ENCODE results near the gene PPP1R3C. TPM values are rescaled to one million over a fixed set of nuclear protein-coding genes. Genes with fewer than 3 reads are reported as not detected.

The PPP1R3C gene
- total and polyA plus RNA-seq, 7 donors: 38.5 to 359 (median 111) TPM

DNA sequence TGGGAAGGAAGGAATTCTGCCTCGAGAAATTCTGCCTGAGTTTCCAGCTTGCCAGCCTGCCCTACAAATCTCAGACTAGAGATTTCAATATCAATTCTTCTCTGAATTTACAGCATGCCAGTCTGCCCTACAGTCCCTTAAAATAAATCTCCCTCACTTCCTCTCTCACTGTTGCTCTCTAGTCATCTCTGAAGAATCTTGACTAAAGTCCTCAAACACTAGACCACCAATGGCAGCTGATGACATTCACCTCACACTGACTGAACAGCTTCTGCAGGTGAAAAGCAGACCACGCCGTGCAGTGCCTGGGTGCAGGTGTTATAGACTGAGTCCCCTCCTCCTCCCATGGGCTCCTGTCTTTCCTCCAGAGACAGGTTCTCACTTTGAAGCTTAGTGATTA, 30.4 kb downstream of the PPP1R3C start:
- Histone ChIP-seq H3K27me3 (ENCODE audit: insufficient read depth in 3 of 3, low read length in 2 of 3) (no peaks in the 10 kb centered on the region), H3K4me3 (no peak overlapping the region), H3K27ac (peak overlapping the region; percentile 95), H3K36me3 (ENCODE audit: insufficient read depth in 1 of 2, low read depth in 1 of 2) (no peaks in the 10 kb centered on the region), H3K4me1 (peaks cover 55% of the 10 kb centered on the region), H3K9me3 (peaks cover 3% of the 10 kb centered on the region)
- WGBS, 3 donors: 90 to 92% (median 90%) methylated on average over 3 of the region's 3 CpGs
- DNase-seq (no peak), ATAC-seq (no peak)
- TF ChIP-seq, protein P1, sequence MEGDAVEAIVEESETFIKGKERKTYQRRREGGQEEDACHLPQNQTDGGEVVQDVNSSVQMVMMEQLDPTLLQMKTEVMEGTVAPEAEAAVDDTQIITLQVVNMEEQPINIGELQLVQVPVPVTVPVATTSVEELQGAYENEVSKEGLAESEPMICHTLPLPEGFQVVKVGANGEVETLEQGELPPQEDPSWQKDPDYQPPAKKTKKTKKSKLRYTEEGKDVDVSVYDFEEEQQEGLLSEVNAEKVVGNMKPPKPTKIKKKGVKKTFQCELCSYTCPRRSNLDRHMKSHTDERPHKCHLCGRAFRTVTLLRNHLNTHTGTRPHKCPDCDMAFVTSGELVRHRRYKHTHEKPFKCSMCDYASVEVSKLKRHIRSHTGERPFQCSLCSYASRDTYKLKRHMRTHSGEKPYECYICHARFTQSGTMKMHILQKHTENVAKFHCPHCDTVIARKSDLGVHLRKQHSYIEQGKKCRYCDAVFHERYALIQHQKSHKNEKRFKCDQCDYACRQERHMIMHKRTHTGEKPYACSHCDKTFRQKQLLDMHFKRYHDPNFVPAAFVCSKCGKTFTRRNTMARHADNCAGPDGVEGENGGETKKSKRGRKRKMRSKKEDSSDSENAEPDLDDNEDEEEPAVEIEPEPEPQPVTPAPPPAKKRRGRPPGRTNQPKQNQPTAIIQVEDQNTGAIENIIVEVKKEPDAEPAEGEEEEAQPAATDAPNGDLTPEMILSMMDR (IDR thresholded peaks at IDR 0.05): no peak
- intact Hi-C loops (cut with DNase I): no loop called here

DNA sequence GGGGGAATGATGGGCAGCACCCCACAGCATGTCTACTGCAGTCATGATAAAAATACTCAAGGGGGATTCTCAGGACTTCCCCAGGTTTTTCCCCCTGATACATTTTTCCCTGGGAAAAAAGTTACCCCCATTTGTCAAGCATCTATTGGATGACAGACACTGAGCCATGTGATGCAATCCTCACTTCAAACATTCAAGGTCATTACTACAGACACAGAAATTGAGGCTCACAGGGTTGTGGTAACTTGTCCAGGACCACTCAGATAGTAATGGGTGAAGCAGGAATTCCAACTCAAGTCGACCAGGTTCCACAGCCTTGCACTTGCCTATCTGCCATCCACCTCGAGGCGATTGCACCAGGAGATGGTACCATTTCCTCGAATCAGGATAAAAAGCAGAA, 31.7 kb downstream of the PPP1R3C start:
- intact Hi-C loops (cut with DNase I): no loop called here
- H3K27me3 ChIP-seq (ENCODE audit: insufficient read depth in 3 of 3, low read length in 2 of 3): no peaks in the 10 kb centered on the region

DNA sequence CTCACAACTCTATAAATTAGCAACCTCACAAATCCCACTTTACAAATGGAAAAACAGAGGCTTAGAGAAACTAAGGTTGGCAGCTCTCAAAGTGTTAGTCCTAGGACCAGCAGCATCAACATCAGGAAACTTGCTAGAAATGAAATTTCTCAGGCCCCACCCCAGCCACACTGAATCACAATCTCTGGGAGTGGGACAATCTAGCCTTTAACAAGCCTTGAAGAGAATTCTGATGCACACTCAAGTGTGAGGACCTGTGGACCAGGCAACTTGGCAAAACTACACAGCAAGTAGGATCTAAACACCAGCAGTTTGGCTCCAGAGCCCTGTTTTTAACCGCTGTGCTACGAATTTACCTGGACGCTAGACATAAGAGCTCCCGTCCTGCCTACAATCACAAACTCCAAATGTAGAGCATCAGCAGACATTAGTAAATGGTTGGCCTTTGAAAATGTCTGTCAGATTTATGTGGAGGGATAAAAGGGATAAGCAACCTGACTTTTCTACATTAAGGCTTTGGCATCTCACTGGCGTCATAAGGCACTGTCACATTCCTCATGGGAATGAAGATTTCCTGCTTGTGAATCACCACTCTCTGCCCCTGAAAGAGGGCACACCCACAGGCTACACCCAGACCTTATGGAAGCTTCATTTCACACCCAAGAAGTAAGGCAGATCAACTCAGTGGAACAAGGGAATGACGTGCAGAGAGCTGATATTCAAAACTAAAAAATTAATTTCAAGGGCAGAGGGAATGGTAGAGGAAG, 34.5 kb downstream of the PPP1R3C start:
- Histone ChIP-seq H3K4me3 (no peak overlapping the region), H3K36me3 (ENCODE audit: insufficient read depth in 1 of 2, low read depth in 1 of 2) (no peaks in the 10 kb centered on the region), H3K9me3 (no peaks in the 10 kb centered on the region), H3K27ac (peak overlapping the region; percentile 95), H3K27me3 (ENCODE audit: insufficient read depth in 3 of 3, low read length in 2 of 3) (no peaks in the 10 kb centered on the region), H3K4me1 (peaks cover 65% of the 10 kb centered on the region)
- no peak for DNase-seq
- ATAC-seq: peak; percentile 49 to 75 (median 58)
- 40 to 60% (median 51%) methylated on average over 6 of the region's 6 CpGs for WGBS, 3 donors
- TF ChIP-seq, protein P1 (IDR thresholded peaks at IDR 0.05): no peak
- intact Hi-C loops (cut with DNase I): no loop called here

More for the DNA sequence above, 31.7 kb downstream of the PPP1R3C start:
- H3K4me1 ChIP-seq: peaks cover 64% of the 10 kb centered on the region
- WGBS, 3 donors: 83 to 92% (median 92%) methylated on average over 4 of the region's 4 CpGs
- TF ChIP-seq, protein P1 (IDR thresholded peaks at IDR 0.05): no peak
- H3K36me3 ChIP-seq (ENCODE audit: insufficient read depth in 1 of 2, low read depth in 1 of 2): no peaks in the 10 kb centered on the region
- peak overlapping the region; percentile 95 for H3K27ac ChIP-seq
- H3K9me3 ChIP-seq: peaks cover 3% of the 10 kb centered on the region
- ATAC-seq (no peak), DNase-seq (no peak)
- H3K4me3 ChIP-seq: no peak overlapping the region

DNA sequence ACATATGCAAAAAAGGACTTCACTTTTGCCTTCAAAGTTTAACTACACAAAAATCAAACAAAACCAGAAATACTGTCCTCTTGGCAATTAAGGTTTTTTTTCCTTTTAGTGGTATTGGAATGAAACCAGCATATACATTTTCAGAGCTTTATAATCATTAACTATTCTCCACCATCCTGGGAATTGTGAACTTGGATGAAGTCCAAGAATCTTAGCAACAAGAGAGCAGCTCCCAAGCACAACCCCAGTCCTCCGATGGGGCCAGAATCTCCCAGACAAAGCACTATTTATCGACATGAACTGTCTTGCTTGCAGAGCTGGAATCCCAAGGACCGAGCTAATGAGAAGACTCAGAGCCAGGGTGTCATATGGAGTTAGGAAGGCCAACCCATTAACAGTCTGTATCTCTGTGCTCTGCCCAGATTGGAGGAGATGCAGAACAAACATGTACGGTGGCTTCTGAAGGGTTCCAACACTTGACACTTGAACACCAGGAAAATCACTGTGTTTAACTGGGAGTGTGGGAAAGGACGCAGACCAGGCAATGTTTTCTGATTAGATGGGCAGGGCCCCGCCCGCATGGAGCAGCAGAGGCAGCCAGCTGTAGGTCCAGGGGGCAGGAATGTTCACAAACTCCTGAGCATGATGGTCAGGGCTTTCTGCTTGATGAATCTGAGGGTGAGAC, 35.5 kb downstream of the PPP1R3C start:
- ATAC-seq (peak in 3 of 4 donors; percentile 12 to 36 (median 19)), DNase-seq (no peak)
- H3K4me1 ChIP-seq: peaks cover 71% of the 10 kb centered on the region
- H3K27ac ChIP-seq: peak overlapping the region; percentile 95
- no peaks in the 10 kb centered on the region for H3K36me3 ChIP-seq (ENCODE audit: insufficient read depth in 1 of 2, low read depth in 1 of 2)
- WGBS, 3 donors: 38 to 45% (median 41%) methylated on average over 7 of the region's 7 CpGs
- H3K4me3 ChIP-seq: no peak overlapping the region
- intact Hi-C loops (cut with DNase I): no loop called here
- H3K9me3 ChIP-seq: no peaks in the 10 kb centered on the region
- H3K27me3 ChIP-seq (ENCODE audit: insufficient read depth in 3 of 3, low read length in 2 of 3): no peaks in the 10 kb centered on the region
- TF ChIP-seq, protein P1 (IDR thresholded peaks at IDR 0.05): no peak

Measured in psoas muscle (tissue), 8 donors.